ENCODE results near the gene NOC2L.
"Not testable (repeated sequence)": the region's sequence is repeated elsewhere in the genome, so short reads cannot be mapped to it uniquely, and the experiment has no call there.

The NOC2L gene

DNA sequence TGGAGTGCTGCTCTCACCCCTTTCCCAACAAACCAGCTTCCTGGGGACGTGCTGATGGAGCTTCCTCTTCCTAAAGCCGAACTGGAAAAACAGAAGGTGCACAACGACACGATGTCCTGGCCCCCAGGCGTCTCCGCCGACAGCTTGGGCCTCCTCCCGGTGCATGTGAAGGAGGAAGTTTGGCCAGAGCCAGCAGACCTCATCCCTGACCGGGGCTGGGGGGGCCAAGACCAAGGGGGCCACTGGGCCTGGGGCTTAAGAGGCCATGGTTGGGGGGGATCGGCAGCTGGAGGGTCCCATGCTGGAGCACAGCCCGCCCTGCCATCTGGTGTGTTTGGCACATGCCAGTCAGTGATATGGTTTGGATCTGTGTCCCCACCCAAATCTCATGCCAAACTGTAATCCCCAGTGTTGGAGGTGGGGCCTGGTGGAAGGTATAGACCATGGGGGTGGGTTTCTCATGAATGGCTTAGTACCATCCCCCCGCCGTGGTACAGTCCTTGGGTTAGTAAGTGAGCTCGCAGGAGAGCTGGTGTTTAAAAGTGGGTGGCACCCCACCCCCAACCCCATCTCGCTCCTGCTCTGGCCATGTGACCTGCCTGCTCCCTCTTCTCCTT, 34.4 kb upstream of the NOC2L start:
- DNase-seq (ENCODE audit: low spot score), result no peak

DNA sequence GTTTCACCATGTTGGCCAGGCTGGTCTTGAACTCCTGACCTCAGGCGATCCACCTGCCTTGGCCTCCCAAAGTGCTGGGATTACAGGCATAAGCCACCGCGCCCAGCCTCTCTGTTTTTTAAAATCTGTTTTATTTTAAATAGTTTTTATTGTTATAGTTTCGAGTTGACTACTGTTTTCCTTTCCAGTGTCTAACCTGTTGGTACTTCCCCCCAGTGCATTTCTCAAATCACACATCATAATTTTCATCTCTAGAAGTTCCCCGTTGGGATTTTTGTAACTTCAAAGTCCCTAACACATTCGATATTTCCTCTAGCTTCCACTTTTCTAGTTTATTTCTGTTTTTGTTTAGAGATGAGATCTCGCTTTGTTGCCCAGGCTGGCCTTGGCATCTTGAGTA, 33.3 kb upstream of the NOC2L start:
- DNase-seq (ENCODE audit: low spot score), result no peak

DNA sequence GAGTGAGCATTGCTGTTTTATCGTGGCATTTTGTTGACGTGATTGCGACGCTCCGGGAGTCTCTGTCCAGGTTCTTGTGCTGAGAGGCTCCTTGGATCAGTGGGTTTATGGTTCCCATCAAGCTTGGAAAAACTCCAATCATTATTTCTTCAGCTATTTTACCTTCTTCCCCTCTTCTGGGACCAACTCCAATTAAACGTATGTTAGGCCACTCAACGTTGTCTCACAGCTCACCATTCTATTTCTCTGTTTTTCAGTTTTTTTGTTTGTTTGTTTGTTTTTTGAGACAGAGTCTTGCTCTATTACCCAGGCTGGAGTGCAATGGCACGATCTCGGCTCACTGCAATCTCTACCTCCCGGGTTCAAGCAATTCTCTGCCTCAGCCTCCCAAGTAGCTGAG, 32.8 kb upstream of the NOC2L start:
- no peak for DNase-seq (ENCODE audit: low spot score)

GRCh38 chr1:991275-991674, 32.2 kb upstream of the NOC2L start:
- DNase-seq (ENCODE audit: low spot score), result not testable (repeated sequence)

GRCh38 chr1:988061-988460, 29.0 kb upstream of the NOC2L start:
- not testable (repeated sequence) for DNase-seq (ENCODE audit: low spot score)

- no peak for DNase-seq (ENCODE audit: low spot score)
These were observed 26.1 kb upstream of the NOC2L start for GRCh38 chr1:985126-985525.

DNA sequence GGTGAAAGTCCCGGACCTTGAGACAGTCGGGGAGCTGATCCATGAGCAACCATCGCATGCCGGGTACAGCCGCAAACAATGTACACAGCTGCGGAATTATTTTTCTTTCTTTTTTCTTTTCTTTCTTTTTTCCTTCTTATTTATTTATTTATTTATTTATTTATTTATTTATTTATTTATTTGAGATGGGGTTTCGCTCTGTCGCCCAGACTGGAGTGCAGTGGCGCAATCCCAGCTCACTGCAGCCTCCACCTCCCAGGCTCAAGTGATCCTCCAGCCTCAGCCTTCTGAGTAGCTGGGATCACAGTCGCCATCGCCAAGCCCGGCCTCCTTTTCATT, 25.4 kb upstream of the NOC2L start:
- DNase-seq (ENCODE audit: low spot score), result no peak

GRCh38 chr1:983798-984475, 24.9 kb upstream of the NOC2L start:
- peak; percentile 56 for DNase-seq (ENCODE audit: low spot score)

DNA sequence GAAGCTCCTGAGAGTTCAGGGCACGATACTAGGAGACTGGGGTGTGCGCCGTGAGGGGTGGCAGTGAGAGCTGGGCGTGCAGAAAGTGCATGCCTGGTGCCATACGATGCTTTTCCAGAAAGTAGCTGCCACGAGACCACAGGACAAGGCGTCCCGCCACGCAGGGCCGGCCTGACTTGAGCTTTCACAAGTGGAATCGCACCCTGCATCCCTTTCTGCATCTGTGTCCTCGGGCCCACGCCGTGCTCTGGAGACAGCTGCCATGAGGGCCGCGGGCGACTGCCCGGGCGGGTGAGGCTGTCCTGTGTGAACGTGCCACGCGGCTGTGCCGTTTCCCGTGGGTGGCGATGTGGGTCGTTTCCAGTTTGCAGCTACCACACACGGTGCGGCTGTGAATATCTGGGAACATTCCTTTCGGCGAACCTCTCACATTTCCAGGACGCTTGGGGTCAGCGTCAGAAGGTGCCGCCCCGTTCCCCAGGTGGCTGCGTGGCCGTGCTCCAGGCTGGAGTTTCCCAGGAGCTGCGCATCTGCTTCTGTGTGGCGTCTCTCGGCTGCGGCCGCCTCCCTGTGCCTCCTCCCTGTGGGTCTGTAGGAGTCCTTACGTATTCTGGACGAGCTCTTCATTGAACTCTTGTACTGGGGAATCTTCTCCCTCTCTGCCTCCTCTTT, 23.8 kb upstream of the NOC2L start:
- DNase-seq (ENCODE audit: low spot score), result no peak

- DNase-seq (ENCODE audit: low spot score), result no peak
These were observed 23.0 kb upstream of the NOC2L start, which contains the start of gene PERM1 for GRCh38 chr1:981955-982558. Gene PERM1 (minus strand): TSS chr1:982093. CDS start chr1:981029, 1,064 bp downstream.

- DNase-seq (ENCODE audit: low spot score), result no peak
These were observed 22.5 kb upstream of the NOC2L start for GRCh38 chr1:981491-981954.

- no peak for DNase-seq (ENCODE audit: low spot score)
These were observed 21.7 kb upstream of the NOC2L start for GRCh38 chr1:980602-981395.

DNA sequence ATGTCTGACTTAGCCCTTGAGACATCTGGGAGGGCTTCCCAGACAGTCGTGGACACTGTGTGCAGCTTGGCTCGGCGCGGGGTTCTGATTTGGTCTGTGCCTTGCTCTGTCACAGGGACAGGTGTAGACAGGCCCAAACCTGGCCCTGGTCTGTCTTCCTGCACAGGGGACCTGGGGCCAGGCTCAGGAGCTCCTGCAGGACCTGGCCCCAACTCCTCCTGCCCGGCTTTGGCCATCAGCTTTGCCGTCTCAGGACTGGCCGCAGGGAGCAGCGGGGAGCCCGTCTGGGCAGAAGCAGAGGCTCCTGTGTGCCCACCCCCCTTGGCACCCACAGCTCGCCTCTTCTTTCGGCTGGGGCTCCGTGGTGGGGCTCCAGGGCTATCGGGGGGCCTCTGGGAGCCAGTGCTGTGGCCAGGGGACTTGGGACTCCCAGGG, 21.1 kb upstream of the NOC2L start:
- DNase-seq (ENCODE audit: low spot score), result no peak

DNA sequence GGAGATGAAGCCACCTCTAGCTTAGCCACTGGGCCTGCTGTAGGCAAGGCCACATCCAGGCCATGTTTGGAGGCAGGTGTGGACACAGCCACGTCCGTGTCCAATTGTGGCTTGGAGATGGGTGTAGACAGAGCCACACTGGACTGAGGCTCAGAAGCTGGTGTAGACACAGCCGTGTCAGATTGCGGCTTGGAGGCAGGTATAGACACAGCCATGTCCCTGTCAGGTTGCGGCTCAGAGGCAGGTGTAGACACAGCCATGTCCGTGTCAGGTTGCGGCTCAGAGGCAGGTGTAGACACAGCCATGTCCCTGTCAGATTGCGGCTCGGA, 20.7 kb upstream of the NOC2L start:
- no peak for DNase-seq (ENCODE audit: low spot score)

- no peak for DNase-seq (ENCODE audit: low spot score)
These were observed 20.0 kb upstream of the NOC2L start for GRCh38 chr1:978835-979743.

- DNase-seq (ENCODE audit: low spot score), result no peak
These were observed 19.2 kb upstream of the NOC2L start for GRCh38 chr1:978069-978834.

- DNase-seq (ENCODE audit: low spot score), result not testable (repeated sequence)
These were observed 17.7 kb upstream of the NOC2L start for GRCh38 chr1:976791-977190.

DNA sequence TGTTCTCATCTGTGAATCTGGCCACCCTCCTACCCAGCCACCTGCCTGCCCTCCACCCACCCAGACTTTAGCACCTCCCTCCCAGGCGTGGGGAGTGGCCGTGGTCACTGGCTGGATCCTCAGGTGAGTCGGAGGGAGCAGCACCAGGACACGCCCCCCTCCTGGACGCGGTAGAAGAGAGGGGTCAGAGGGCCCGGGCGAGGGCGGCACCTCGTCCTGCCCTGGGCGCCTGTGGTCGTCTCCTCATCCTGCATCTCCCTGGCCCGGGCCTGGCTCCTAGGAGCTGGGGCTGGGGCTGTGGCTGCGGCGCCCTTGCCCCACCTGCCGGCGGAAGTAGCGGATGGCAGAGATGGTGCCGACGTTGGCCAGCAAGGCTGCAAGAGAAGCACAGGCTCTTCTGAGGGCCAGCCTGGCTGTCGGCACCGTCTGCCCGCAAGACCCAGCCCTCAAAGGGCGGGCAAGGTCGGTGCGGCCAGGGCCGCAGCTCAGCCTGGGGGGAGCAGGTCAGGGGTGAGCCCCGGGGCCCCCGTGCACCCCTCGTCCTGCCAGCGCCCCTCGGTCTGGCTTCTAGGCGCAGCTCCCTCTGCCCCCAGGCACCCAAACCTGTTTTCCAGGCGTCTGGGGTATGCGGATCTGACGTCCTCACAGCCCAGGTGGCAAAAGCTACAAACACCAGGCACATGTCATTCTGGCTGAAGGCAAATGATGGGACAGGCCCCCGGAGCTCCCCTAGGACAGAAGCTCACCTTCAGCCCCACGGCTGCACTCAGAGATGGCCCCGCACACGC, 17.0 kb upstream of the NOC2L start:
- peak; percentile 70 for DNase-seq (ENCODE audit: low spot score)

GRCh38 chr1:975365-975764, 16.3 kb upstream of the NOC2L start:
- no peak for DNase-seq (ENCODE audit: low spot score)

All from CD4-positive, alpha-beta T cell treated with Interleukin-2 at 100 ng/mL for 4 hours (primary cell).